ENCODE results near the gene TBC1D10B. TPM values are rescaled to one million over a fixed set of nuclear protein-coding genes. Genes with fewer than 3 reads are reported as not detected.

The TBC1D10B gene
- total and polyA plus RNA-seq, 7 donors: 24.5 to 50.0 (median 31.6) TPM

DNA sequence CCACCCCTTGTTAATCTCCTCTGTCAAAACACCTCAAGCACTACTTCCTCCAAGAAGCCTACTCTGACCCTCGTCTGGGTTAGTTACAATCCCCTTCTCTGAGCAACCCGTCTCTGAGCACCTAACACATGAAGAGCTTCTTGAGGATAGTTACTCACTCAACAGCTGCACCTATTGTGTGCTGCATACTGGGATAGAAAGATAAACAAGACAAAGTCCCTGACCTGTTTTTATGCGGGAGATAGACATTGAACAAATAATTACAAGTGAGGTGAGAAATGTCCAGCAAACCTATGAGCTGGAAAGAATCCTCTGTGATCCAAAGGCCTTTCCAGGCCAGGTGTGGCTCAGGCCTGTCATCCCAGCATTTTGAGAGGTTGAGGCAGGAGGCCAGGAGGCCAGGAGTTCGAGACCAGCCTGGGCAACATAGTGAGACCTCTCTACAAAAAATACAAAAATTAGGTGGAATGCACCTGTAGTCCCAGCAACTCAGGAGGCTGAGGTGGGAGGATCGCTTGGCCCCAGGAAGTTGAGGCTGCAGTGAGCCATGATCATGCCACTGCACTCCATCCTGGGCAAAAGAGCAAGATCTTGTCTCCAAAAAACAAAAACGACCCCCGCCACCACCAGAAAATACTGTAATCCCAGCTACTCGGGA lies 31.6 kb upstream of the TBC1D10B start:
- 83 to 85% (median 85%) methylated on average over 8 of the region's 8 CpGs for WGBS, 3 donors
- intact Hi-C loops (cut with DNase I): loop anchor here in 1 of 2 donors (10.0 kb wide), 1 partner anchor 307 kb away; the partner anchor contains the start of genes TBX6 and YPEL3
- Histone ChIP-seq H3K36me3 (ENCODE audit: insufficient read depth in 1 of 2, low read depth in 1 of 2) (peaks cover 0 to 13% of the 10 kb centered on the region in 2 donors), H3K9me3 (no peaks in the 10 kb centered on the region), H3K27me3 (ENCODE audit: insufficient read depth in 3 of 3, low read length in 2 of 3) (no peaks in the 10 kb centered on the region), H3K4me1 (peaks cover 8% of the 10 kb centered on the region), H3K27ac (no peak overlapping the region), H3K4me3 (no peak overlapping the region)
- DNase-seq: no peak
- TF ChIP-seq, protein P1, sequence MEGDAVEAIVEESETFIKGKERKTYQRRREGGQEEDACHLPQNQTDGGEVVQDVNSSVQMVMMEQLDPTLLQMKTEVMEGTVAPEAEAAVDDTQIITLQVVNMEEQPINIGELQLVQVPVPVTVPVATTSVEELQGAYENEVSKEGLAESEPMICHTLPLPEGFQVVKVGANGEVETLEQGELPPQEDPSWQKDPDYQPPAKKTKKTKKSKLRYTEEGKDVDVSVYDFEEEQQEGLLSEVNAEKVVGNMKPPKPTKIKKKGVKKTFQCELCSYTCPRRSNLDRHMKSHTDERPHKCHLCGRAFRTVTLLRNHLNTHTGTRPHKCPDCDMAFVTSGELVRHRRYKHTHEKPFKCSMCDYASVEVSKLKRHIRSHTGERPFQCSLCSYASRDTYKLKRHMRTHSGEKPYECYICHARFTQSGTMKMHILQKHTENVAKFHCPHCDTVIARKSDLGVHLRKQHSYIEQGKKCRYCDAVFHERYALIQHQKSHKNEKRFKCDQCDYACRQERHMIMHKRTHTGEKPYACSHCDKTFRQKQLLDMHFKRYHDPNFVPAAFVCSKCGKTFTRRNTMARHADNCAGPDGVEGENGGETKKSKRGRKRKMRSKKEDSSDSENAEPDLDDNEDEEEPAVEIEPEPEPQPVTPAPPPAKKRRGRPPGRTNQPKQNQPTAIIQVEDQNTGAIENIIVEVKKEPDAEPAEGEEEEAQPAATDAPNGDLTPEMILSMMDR (IDR thresholded peaks at IDR 0.05): no peak
- ATAC-seq: no peak

DNA sequence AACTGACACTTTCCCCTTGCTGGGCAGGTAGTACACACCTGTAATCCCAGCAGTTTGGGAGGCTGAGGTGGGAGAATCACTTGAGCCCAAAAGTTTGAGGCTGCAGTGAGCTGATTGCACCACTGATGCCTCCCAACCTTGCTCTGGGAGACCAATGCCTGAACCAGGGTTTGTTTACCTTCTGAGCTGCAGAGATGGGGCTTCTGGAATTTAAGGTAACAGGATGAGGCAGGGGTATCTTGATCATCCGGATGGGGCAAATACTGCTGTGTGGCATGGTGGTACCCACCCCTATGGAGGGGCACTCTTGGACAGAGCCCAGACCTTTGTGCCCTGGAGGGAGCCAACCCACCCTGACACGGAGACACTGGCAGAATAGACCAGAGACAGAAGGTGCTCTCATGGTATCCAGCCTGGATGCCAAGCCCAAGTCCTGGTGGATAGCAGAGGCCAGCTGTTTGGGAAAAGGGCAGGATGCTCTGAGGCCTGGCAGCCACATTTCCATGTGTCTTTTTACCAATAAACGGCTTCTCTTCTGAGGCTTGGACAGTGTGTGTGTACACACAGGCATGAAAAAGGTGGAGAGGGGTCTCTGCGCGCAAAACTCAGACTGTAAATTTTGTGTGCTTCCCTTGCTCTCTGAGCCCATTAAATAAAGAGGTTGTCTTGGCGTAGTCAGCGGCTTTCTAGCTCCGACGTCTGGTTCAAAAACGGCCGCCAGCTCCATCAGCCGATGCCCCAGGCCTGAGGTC lies 29.3 kb upstream of the TBC1D10B start:
- ATAC-seq: no peak
- intact Hi-C loops (cut with DNase I): loop anchor here in 1 of 2 donors (10.0 kb wide), 1 partner anchor 305 kb away; the partner anchor contains the start of genes TBX6 and YPEL3

DNA sequence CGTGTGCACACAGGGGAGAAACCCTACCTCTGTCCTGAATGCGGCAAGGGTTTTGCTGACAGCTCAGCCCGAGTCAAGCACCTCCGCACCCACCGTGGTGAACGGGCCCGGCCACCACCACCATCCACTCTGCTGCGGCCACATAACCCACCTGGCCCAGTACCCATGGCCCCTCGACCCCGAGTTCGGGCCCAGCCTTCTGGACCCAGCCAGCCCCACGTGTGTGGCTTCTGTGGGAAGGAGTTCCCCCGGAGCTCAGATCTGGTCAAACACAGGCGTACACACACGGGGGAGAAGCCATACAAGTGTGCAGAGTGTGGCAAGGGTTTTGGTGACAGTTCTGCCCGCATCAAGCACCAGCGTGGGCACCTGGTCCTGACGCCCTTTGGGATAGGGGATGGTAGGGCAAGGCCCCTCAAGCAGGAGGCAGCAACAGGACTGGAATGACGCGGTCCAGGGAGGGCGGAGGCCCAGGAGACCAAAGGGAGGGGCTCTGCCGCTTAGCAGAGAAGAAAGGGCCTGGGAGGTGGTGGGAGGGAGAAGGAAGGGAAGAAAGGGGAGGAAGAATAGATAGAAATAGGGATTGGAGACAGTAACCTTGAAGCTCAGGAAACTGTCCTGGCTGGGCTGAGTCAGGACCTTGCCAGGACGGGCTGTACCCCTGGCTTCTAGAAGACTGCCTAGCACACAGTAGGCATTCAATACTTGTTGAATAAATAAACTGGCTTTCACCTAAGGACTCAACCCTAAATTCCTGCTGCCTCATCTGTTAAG lies 28.6 kb upstream of the TBC1D10B start:
- Histone ChIP-seq H3K9me3 (no peaks in the 10 kb centered on the region), H3K27ac (no peak overlapping the region), H3K4me3 (no peak overlapping the region), H3K27me3 (ENCODE audit: insufficient read depth in 3 of 3, low read length in 2 of 3) (no peaks in the 10 kb centered on the region), H3K36me3 (ENCODE audit: insufficient read depth in 1 of 2, low read depth in 1 of 2) (peaks cover 0 to 13% of the 10 kb centered on the region in 2 donors), H3K4me1 (peaks cover 20% of the 10 kb centered on the region)
- TF ChIP-seq, protein P1 (IDR thresholded peaks at IDR 0.05): no peak
- DNase-seq (no peak), ATAC-seq (no peak)
- intact Hi-C loops (cut with DNase I): no loop called here
- 79 to 83% (median 80%) methylated on average over 23 of the region's 23 CpGs for WGBS, 3 donors

More for the DNA sequence above, 29.3 kb upstream of the TBC1D10B start:
- H3K36me3 ChIP-seq (ENCODE audit: insufficient read depth in 1 of 2, low read depth in 1 of 2): peaks cover 0 to 13% of the 10 kb centered on the region in 2 donors
- H3K9me3 ChIP-seq: no peaks in the 10 kb centered on the region
- peaks cover 20% of the 10 kb centered on the region for H3K4me1 ChIP-seq
- no peaks in the 10 kb centered on the region for H3K27me3 ChIP-seq (ENCODE audit: insufficient read depth in 3 of 3, low read length in 2 of 3)
- peak overlapping the region; percentile 66 for H3K27ac ChIP-seq
- WGBS, 3 donors: 12 to 15% (median 13%) methylated on average over 12 of the region's 12 CpGs
- no peak for DNase-seq
- H3K4me3 ChIP-seq: peak overlapping the region; percentile 81
- TF ChIP-seq, protein P1 (IDR thresholded peaks at IDR 0.05): no peak

DNA sequence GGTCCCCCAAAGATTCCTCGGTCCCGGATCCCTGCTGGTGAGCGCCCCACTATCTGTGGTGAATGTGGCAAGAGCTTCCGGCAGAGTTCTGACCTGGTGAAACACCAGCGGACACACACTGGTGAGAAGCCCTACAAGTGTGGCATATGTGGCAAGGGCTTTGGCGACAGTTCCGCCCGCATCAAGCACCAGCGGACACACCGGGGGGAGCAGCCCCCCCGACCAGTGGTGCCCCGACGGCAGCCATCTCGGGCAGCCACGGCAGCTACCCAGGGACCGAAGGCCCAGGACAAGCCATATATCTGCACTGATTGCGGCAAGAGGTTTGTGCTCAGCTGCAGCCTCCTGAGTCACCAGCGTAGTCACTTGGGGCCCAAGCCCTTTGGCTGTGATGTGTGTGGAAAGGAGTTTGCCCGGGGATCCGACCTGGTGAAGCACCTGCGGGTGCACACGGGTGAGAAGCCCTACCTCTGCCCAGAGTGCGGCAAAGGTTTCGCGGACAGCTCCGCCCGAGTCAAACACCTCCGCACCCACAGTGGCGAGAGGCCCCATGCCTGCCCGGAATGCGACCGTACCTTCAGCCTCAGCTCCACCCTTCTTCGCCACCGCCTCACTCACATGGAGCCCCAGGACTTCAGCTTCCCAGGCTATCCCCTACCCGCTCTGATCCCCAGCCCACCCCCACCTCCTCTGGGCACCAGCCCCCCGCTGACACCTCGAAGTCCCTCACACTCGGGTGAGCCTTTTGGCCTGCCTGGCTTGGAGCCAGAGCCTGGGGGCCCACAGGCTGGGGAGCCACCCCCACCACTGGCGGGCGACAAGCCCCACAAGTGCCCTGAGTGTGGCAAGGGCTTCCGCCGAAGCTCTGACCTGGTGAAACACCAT lies 27.7 kb upstream of the TBC1D10B start:
- WGBS, 3 donors: 91% methylated on average over 41 to 42 of the region's 42 CpGs
- peaks cover 0 to 13% of the 10 kb centered on the region in 2 donors for H3K36me3 ChIP-seq (ENCODE audit: insufficient read depth in 1 of 2, low read depth in 1 of 2)
- no peaks in the 10 kb centered on the region for H3K9me3 ChIP-seq
- H3K4me3 ChIP-seq: no peak overlapping the region
- TF ChIP-seq, protein P1 (IDR thresholded peaks at IDR 0.05): no peak
- intact Hi-C loops (cut with DNase I): no loop called here
- ATAC-seq (no peak), DNase-seq (peak in 1 of 2 donors; percentile 41)
- peaks cover 20% of the 10 kb centered on the region for H3K4me1 ChIP-seq
- H3K27ac ChIP-seq: no peak overlapping the region
- no peaks in the 10 kb centered on the region for H3K27me3 ChIP-seq (ENCODE audit: insufficient read depth in 3 of 3, low read length in 2 of 3)
